ENCODE data around the gene PPARG. TPM values are rescaled to one million over a fixed set of nuclear protein-coding genes. Genes with fewer than 3 reads are reported as not detected.

PPARG gene
- total RNA-seq, 1 experiment from 2014 or later: 71.6 TPM

- H3K9ac ChIP-seq (ENCODE audit: low read length): no peak overlapping the region
- H3K4me3 ChIP-seq (replicated peaks in 1 of 2; ENCODE audit: low read depth in 1 of 2, low read length in 2 of 2): no peak overlapping the region
- no peaks in the 10 kb centered on the region for H3K9me3 ChIP-seq (ENCODE audit: control insufficient read depth in 1 of 2, insufficient read depth in 1 of 2, low read depth in 1 of 2, low read length in 2 of 2)
- ChIA-PET CTCF (interaction anchor here (1.3 to 1.4 kb wide), 2 partner anchors 10 to 11 kb away, joined by 4 to 5 read pairs; no protein-coding TSS in a partner anchor), RAD21 (ENCODE audit: low non-redundant PET in 1 of 2, low total read pairs in 2 of 2, uncharacterized antibody in 2 of 2, unreplicated experiment in 2 of 2) (no interaction called here), POLR2A (no interaction called here)
- BruUV-seq (replicated peaks): no TSS peak
- no peaks in the 10 kb centered on the region for H3K27me3 ChIP-seq (ENCODE audit: insufficient read depth, low read length)
- H4K20me1 ChIP-seq (ENCODE audit: insufficient read depth): no peaks in the 10 kb centered on the region
- H3K4me1 ChIP-seq (ENCODE audit: control insufficient read depth in 1 of 2, insufficient read depth in 2 of 2, low read length in 2 of 2): peaks cover 0 to 18% of the 10 kb centered on the region in 2 experiments; a peak in 1 of 4 replicates
- intact Hi-C loops (cut with micrococcal nuclease): no loop called here
- ATAC-seq (no peak), DNase-seq (ENCODE audit: low read depth, low spot score) (no peak)
- no peaks in the 10 kb centered on the region for H3K36me3 ChIP-seq (ENCODE audit: control insufficient read depth in 1 of 2, insufficient read depth in 2 of 2, low read length in 2 of 2)
- H3K27ac ChIP-seq (ENCODE audit: low read depth, low read length): no peak overlapping the region
- H2AFZ ChIP-seq (ENCODE audit: low read depth, low read length, poor library complexity, severe bottlenecking): no peak overlapping the region
- TF ChIP-seq TCF7L2 (IDR thresholded peaks at IDR 0.05; ENCODE audit: borderline replicate concordance, extremely low read depth, insufficient read depth, insufficient read length) (no peak), RAD21 (IDR thresholded peaks at IDR 0.05; ENCODE audit: low read depth) (no peak)
- no peaks in the 10 kb centered on the region for H3K9me2 ChIP-seq (ENCODE audit: insufficient read depth)
- no peak overlapping the region for H3K4me2 ChIP-seq (ENCODE audit: low read length)
- no peaks in the 10 kb centered on the region for H3K79me2 ChIP-seq (ENCODE audit: insufficient read depth, low read length)
These were observed 171.3 kb downstream of the PPARG start for GRCh38 chr3:12460127-12460526.

GRCh38 chr3:12461097-12461649 is 172.3 kb downstream of the PPARG start:
- no peaks in the 10 kb centered on the region for H3K9me3 ChIP-seq (ENCODE audit: control insufficient read depth in 1 of 2, insufficient read depth in 1 of 2, low read depth in 1 of 2, low read length in 2 of 2)
- H3K27me3 ChIP-seq (ENCODE audit: insufficient read depth, low read length): no peaks in the 10 kb centered on the region
- H3K4me2 ChIP-seq (ENCODE audit: low read length): 0 out of 2 replicates have a peak overlapping the region, but pooled peaks have one; percentile 9
- no peaks in the 10 kb centered on the region for H3K36me3 ChIP-seq (ENCODE audit: control insufficient read depth in 1 of 2, insufficient read depth in 2 of 2, low read length in 2 of 2)
- intact Hi-C loops (cut with micrococcal nuclease): no loop called here
- H3K27ac ChIP-seq (ENCODE audit: low read depth, low read length): no peak overlapping the region
- no peak for TF ChIP-seq EZH2phosphoT487 (IDR thresholded peaks at IDR 0.05; ENCODE audit: borderline replicate concordance)
- no peak for TF ChIP-seq ZFX (IDR thresholded peaks at IDR 0.05)
- TF ChIP-seq MAX (IDR thresholded peaks at IDR 0.05): no peak
- TF ChIP-seq FOSL1 (IDR thresholded peaks at IDR 0.05; ENCODE audit: low read depth): no peak
- TF ChIP-seq, protein P1, sequence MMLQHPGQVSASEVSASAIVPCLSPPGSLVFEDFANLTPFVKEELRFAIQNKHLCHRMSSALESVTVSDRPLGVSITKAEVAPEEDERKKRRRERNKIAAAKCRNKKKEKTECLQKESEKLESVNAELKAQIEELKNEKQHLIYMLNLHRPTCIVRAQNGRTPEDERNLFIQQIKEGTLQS (IDR thresholded peaks at IDR 0.05): no peak
- no peak for TF ChIP-seq YY1 (IDR thresholded peaks at IDR 0.05; ENCODE audit: extremely low read depth, insufficient replicate concordance, low read depth, low read length)
- no peak for TF ChIP-seq JUND (IDR thresholded peaks at IDR 0.05)
- TF ChIP-seq TCF7L2 (IDR thresholded peaks at IDR 0.05; ENCODE audit: borderline replicate concordance, extremely low read depth, insufficient read depth, insufficient read length): no peak
- no peak for TF ChIP-seq CEBPB (IDR thresholded peaks at IDR 0.05; ENCODE audit: low read depth)
- TF ChIP-seq ZBTB33 (IDR thresholded peaks at IDR 0.05; ENCODE audit: extremely low read depth, insufficient replicate concordance, low read length): no peak
- TF ChIP-seq EGR1 (IDR thresholded peaks at IDR 0.05; ENCODE audit: low read depth): no peak
- TF ChIP-seq SP1 (IDR thresholded peaks at IDR 0.05; ENCODE audit: low read depth): no peak
- TF ChIP-seq CBX3 (IDR thresholded peaks at IDR 0.05; ENCODE audit: low read depth): no peak
- TF ChIP-seq, protein P2, sequence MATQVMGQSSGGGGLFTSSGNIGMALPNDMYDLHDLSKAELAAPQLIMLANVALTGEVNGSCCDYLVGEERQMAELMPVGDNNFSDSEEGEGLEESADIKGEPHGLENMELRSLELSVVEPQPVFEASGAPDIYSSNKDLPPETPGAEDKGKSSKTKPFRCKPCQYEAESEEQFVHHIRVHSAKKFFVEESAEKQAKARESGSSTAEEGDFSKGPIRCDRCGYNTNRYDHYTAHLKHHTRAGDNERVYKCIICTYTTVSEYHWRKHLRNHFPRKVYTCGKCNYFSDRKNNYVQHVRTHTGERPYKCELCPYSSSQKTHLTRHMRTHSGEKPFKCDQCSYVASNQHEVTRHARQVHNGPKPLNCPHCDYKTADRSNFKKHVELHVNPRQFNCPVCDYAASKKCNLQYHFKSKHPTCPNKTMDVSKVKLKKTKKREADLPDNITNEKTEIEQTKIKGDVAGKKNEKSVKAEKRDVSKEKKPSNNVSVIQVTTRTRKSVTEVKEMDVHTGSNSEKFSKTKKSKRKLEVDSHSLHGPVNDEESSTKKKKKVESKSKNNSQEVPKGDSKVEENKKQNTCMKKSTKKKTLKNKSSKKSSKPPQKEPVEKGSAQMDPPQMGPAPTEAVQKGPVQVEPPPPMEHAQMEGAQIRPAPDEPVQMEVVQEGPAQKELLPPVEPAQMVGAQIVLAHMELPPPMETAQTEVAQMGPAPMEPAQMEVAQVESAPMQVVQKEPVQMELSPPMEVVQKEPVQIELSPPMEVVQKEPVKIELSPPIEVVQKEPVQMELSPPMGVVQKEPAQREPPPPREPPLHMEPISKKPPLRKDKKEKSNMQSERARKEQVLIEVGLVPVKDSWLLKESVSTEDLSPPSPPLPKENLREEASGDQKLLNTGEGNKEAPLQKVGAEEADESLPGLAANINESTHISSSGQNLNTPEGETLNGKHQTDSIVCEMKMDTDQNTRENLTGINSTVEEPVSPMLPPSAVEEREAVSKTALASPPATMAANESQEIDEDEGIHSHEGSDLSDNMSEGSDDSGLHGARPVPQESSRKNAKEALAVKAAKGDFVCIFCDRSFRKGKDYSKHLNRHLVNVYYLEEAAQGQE (IDR thresholded peaks at IDR 0.05; ENCODE audit: low read depth): no peak
- no peaks in the 10 kb centered on the region for H3K79me2 ChIP-seq (ENCODE audit: insufficient read depth, low read length)
- DNase-seq (ENCODE audit: low read depth, low spot score): no peak
- BruUV-seq (replicated peaks): no TSS peak
- CTCF ChIA-PET: interaction anchor here (1.4 to 1.5 kb wide), 2 partner anchors 8 to 19 kb away, joined by 4 read pairs; no protein-coding TSS in a partner anchor
- ATAC-seq: no peak
- POLR2A ChIA-PET: interaction anchor here (1.1 kb wide), 1 partner anchor 10 kb away, joined by 5 read pairs; no protein-coding TSS in a partner anchor
- H4K20me1 ChIP-seq (ENCODE audit: insufficient read depth): no peaks in the 10 kb centered on the region
- RAD21 ChIA-PET (ENCODE audit: low non-redundant PET in 1 of 2, low total read pairs in 2 of 2, uncharacterized antibody in 2 of 2, unreplicated experiment in 2 of 2): no interaction called here
- H2AFZ ChIP-seq (ENCODE audit: low read depth, low read length, poor library complexity, severe bottlenecking): no peak overlapping the region
- H3K9me2 ChIP-seq (ENCODE audit: insufficient read depth): no peaks in the 10 kb centered on the region
- H3K4me1 ChIP-seq (ENCODE audit: control insufficient read depth in 1 of 2, insufficient read depth in 2 of 2, low read length in 2 of 2): peaks cover 0 to 18% of the 10 kb centered on the region in 2 experiments; a peak in 1 of 4 replicates
- H3K4me3 ChIP-seq (replicated peaks in 1 of 2; ENCODE audit: low read depth in 1 of 2, low read length in 2 of 2): no peak overlapping the region
- H3K9ac ChIP-seq (ENCODE audit: low read length): no peak overlapping the region
